ENCODE data around the gene EHBP1L1. TPM values are rescaled to one million over a fixed set of nuclear protein-coding genes. Genes with fewer than 3 reads are reported as not detected.

The EHBP1L1 gene
- total RNA-seq, 1 donor from 2014 or later = 42.6 TPM

- Mint-ChIP-seq H3K27ac (ENCODE audit: unreplicated experiment) (no peak overlapping the region), H3K36me3 (ENCODE audit: unreplicated experiment) (peaks cover 10% of the 10 kb centered on the region), H3K9me3 (ENCODE audit: unreplicated experiment) (no peaks in the 10 kb centered on the region), H3K4me1 (ENCODE audit: unreplicated experiment) (peaks cover 36% of the 10 kb centered on the region), H3K27me3 (ENCODE audit: unreplicated experiment) (no peaks in the 10 kb centered on the region), H3K4me3 (ENCODE audit: unreplicated experiment) (no peak overlapping the region)
- no peak for DNase-seq (ENCODE audit: extremely low spot score, unreplicated experiment)
- no peak for TF ChIP-seq CTCF (IDR thresholded peaks at IDR 0.05)
Measured at GRCh38 chr11:65589444-65590239, 13.8 kb downstream of the EHBP1L1 start.

DNA sequence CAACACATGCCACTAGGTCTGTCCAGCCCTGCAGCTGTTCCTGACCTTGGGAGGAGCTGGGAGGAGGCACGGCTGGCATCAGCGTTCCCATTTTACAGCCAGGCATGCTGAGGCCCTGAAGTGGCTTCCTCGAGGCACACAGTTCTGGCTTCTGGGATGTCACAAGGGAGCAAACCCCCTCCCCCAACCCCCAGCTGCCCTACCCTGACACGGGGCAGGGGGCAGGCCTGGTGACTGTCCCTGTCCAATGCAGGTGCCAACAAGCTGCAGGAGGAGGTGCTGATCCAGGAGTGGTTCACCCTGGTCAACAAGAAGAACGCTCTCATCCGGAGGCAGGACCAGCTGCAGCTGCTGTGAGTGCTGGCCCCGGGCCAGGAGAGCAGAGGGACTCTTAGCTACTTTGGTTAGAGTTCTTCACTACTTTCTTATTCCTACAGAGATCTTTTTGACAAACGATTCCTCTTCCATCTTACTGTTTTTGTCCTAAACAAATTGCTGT, 14.4 kb downstream of the EHBP1L1 start:
- H3K4me1 Mint-ChIP-seq (ENCODE audit: unreplicated experiment) = peaks cover 39% of the 10 kb centered on the region
- peak overlapping the region; percentile 4 for H3K27ac Mint-ChIP-seq (ENCODE audit: unreplicated experiment)
- H3K4me3 Mint-ChIP-seq (ENCODE audit: unreplicated experiment) = no peak overlapping the region
- H3K36me3 Mint-ChIP-seq (ENCODE audit: unreplicated experiment) = peaks cover 10% of the 10 kb centered on the region
- H3K9me3 Mint-ChIP-seq (ENCODE audit: unreplicated experiment) = no peaks in the 10 kb centered on the region
- no peak for TF ChIP-seq CTCF (IDR thresholded peaks at IDR 0.05)
- no peak for DNase-seq (ENCODE audit: extremely low spot score, unreplicated experiment)
- H3K27me3 Mint-ChIP-seq (ENCODE audit: unreplicated experiment) = no peaks in the 10 kb centered on the region

DNA sequence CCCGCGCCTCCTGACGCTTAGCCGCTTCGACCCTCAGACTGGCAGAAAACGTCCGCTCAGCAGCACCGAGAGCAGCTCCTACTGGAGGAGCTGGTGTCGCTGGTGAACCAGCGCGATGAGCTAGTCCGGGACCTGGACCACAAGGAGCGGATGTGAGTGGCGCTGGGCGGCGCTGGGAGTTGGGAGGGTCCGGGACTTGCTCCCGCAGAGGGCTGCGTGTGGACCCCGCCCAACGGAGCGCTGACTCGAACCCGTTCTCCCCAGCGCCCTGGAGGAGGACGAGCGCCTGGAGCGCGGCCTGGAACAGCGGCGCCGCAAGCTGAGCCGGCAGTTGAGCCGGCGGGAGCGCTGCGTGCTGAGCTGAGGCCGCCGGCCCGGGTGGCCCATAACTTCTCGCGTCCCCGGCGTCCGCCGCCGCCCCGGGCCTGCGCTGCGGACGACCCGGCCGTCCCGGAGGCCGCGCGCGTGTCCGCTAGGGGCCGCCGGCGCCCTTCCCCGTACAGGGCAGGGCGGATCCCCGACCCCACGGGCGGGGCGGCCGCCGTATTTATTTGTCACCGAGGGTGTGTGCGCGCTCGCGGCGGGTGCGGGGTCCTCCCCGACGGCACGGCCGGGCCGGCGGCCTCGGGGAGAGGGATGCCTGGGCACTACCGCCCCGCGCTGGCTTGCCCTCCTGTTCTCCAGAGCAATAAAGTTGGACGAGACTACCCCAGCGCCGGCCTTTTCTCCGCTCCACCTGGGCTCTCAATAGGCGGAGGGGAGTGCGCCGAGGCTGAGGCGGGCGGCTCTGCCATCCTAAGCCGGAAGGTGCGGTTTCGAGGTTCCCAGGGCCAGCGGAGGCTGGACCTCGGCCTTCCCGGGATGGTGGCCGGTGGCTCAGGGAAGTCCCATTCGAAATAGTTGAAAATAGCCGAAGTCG, 16.3 kb downstream of the EHBP1L1 start:
- no peak for DNase-seq (ENCODE audit: extremely low spot score, unreplicated experiment)
- Mint-ChIP-seq H3K27me3 (ENCODE audit: unreplicated experiment) (no peaks in the 10 kb centered on the region), H3K4me3 (ENCODE audit: unreplicated experiment) (no peak overlapping the region), H3K9me3 (ENCODE audit: unreplicated experiment) (no peaks in the 10 kb centered on the region), H3K27ac (ENCODE audit: unreplicated experiment) (no peak overlapping the region), H3K36me3 (ENCODE audit: unreplicated experiment) (peaks cover 7% of the 10 kb centered on the region), H3K4me1 (ENCODE audit: unreplicated experiment) (peaks cover 31% of the 10 kb centered on the region)
- peak; percentile 32 for TF ChIP-seq CTCF (IDR thresholded peaks at IDR 0.05)

DNA sequence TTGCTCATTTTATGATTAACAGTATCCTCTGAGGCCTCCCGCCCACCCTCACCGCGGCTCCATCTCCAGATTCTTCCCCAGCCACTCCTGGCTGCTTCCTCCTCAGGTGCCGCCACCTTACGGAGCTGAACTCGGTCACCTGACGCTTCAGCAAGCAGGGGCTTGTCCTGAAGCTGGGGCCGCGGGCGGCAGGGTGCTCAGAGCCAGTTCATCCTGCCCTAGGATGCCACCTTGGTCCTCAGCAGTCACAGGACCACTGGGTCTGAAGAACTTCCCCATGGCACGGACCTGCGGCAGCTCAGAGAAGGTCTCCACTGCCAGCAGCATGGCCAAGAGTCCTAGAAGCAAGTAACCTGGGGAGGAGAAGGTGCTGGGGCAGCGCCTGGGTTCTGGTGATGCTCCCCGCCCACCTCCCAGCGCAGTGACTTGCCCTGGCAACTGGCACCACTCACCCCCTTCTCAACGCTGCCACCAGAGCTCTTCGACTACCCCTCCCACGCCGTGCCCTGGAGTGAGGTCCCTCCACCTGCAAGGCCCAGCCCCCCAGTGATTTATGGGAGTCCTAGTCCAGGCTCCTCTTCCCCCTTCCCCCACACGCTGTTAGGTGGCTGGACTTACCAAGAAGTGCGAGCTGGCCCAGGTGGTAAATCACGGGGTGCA, 17.1 kb downstream of the EHBP1L1 start:
- H3K27ac Mint-ChIP-seq (ENCODE audit: unreplicated experiment) = no peak overlapping the region

More for the DNA sequence above, 17.1 kb downstream of the EHBP1L1 start:
- Mint-ChIP-seq H3K4me1 (ENCODE audit: unreplicated experiment) (peaks cover 24% of the 10 kb centered on the region), H3K27me3 (ENCODE audit: unreplicated experiment) (no peaks in the 10 kb centered on the region), H3K36me3 (ENCODE audit: unreplicated experiment) (peaks cover 8% of the 10 kb centered on the region), H3K4me3 (ENCODE audit: unreplicated experiment) (no peak overlapping the region), H3K9me3 (ENCODE audit: unreplicated experiment) (no peaks in the 10 kb centered on the region)
- DNase-seq (ENCODE audit: extremely low spot score, unreplicated experiment) = no peak
- TF ChIP-seq CTCF (IDR thresholded peaks at IDR 0.05) = no peak

Measured in osteocyte (in vitro differentiated cells).